PFSK-1 (cell line): ENCODE results near the gene UGCG.

Experiments
- POLR2AphosphoS5 ChIP-seq: IDR thresholded peaks from 2 replicates; pipeline ENCODE4 v1.6.1; 2012; ENCODE audit warnings: low read depth, mild to moderate bottlenecking, control low read depth, low read length, moderate library complexity
- REST ChIP-seq, 2 experiments: IDR thresholded peaks; 2 replicates each; pipeline versions ENCODE4 v1.6.1 to v1.8.0; 2011 to 2012; ENCODE audit warnings: low read depth in 2 of 2, low read length in 2 of 2, control low read depth in 1 of 2, inconsistent platforms in 1 of 2, mild to moderate bottlenecking in 1 of 2, moderate library complexity in 1 of 2; ENCODE audit not compliant: insufficient read depth in 1 of 2
- SIN3A ChIP-seq: IDR thresholded peaks from 2 replicates; pipeline ENCODE4 v1.6.1; 2012; ENCODE audit warnings: mild to moderate bottlenecking, low read length, moderate library complexity, borderline replicate concordance; ENCODE audit not compliant: insufficient read depth

GRCh38 chr9:111904891-111905291 is 8.3 kb downstream of the UGCG start:
- TF ChIP-seq POLR2AphosphoS5 (no peak), REST (IDR thresholded peaks at IDR 0.05; ENCODE audit: insufficient read depth in 1 of 2, low read depth in 2 of 2, low read length in 2 of 2) (no peak), SIN3A (no peak)
